Activated T-cell treated with anti-CD3 and anti-CD28 coated beads, Interleukin-2, amount 50 U/mL, for 4 hours (primary cell): ENCODE data around the gene NT5DC4. TPM values are rescaled to one million over a fixed set of nuclear protein-coding genes. Genes with fewer than 3 reads are reported as not detected.

Experiments used
- ATAC-seq, 2 donors: fragments of 200-7000 bp; cut with Tn5 transposase; one replicate each; pipeline ENCODE4 v1.10.0; 2021
- DNase-seq: peaks from one replicate; pipeline ENCODE4 v3.0.0-alpha.2; 2020
- H3K27me3 Mint-ChIP-seq: one replicate; pipeline ENCODE4 v1.8.0; 2021; ENCODE audit warnings: low read depth, mixed read lengths
- H3K36me3 Mint-ChIP-seq: one replicate; pipeline ENCODE4 v1.8.0; 2022; ENCODE audit warnings: mixed read lengths; ENCODE audit not compliant: insufficient read depth
- H3K4me1 Mint-ChIP-seq: one replicate; pipeline ENCODE4 v1.8.0; 2021; ENCODE audit warnings: low read depth, mixed read lengths
- H3K4me3 Mint-ChIP-seq: one replicate; pipeline ENCODE4 v1.8.0; 2021; ENCODE audit warnings: mild to moderate bottlenecking, moderate library complexity, mixed read lengths
- H3K9me3 Mint-ChIP-seq: one replicate; pipeline ENCODE4 v1.8.0; 2021; ENCODE audit warnings: mixed read lengths
- total RNA-seq, 3 donors: library from RNA; stranded (reverse); gene quantifications; one replicate each; pipeline ENCODE4 v1.2.1, GENCODE V29; 2021

Gene NT5DC4
- total RNA-seq, 3 donors from 2014 or later: not detected

GRCh38 chr2:112767693-112768330 lies 47.0 kb downstream of the NT5DC4 start:
- Mint-ChIP-seq H3K4me3 (peak overlapping the region; percentile 57), H3K27me3 (no peaks in the 10 kb centered on the region), H3K9me3 (no peaks in the 10 kb centered on the region), H3K36me3 (no peaks in the 10 kb centered on the region), H3K4me1 (peaks cover 40% of the 10 kb centered on the region)
- DNase-seq: no peak
- no peak for ATAC-seq

- Mint-ChIP-seq H3K27me3 (no peaks in the 10 kb centered on the region), H3K4me3 (no peak overlapping the region), H3K9me3 (no peaks in the 10 kb centered on the region), H3K4me1 (peaks cover 37% of the 10 kb centered on the region), H3K36me3 (no peaks in the 10 kb centered on the region)
- no peak for ATAC-seq
- DNase-seq: no peak
These were observed 47.6 kb downstream of the NT5DC4 start for GRCh38 chr2:112768432-112768831.

- H3K36me3 Mint-ChIP-seq: no peaks in the 10 kb centered on the region
- ATAC-seq (no peak), DNase-seq (no peak)
- no peak overlapping the region for H3K4me3 Mint-ChIP-seq
- peaks cover 26% of the 10 kb centered on the region for H3K4me1 Mint-ChIP-seq
- peaks cover 3% of the 10 kb centered on the region for H3K27me3 Mint-ChIP-seq
- H3K9me3 Mint-ChIP-seq: no peaks in the 10 kb centered on the region
These were observed 51.5 kb downstream of the NT5DC4 start for GRCh38 chr2:112772322-112772721.

GRCh38 chr2:112772911-112773475 lies 52.2 kb downstream of the NT5DC4 start:
- Mint-ChIP-seq H3K4me1 (peaks cover 23% of the 10 kb centered on the region), H3K9me3 (no peaks in the 10 kb centered on the region), H3K36me3 (no peaks in the 10 kb centered on the region), H3K4me3 (no peak overlapping the region), H3K27me3 (peaks cover 6% of the 10 kb centered on the region)
- ATAC-seq (no peak), DNase-seq (no peak)

- H3K36me3 Mint-ChIP-seq: no peaks in the 10 kb centered on the region
- DNase-seq: no peak
- peaks cover 6% of the 10 kb centered on the region for H3K27me3 Mint-ChIP-seq
- H3K4me1 Mint-ChIP-seq: peaks cover 17% of the 10 kb centered on the region
- H3K9me3 Mint-ChIP-seq: no peaks in the 10 kb centered on the region
- ATAC-seq: no peak
- H3K4me3 Mint-ChIP-seq: no peak overlapping the region
These were observed 52.7 kb downstream of the NT5DC4 start for GRCh38 chr2:112773556-112773955.

GRCh38 chr2:112774536-112775285 lies 53.9 kb downstream of the NT5DC4 start:
- Mint-ChIP-seq H3K27me3 (peaks cover 10% of the 10 kb centered on the region), H3K4me3 (no peak overlapping the region), H3K4me1 (peaks cover 13% of the 10 kb centered on the region), H3K9me3 (no peaks in the 10 kb centered on the region), H3K36me3 (no peaks in the 10 kb centered on the region)
- DNase-seq (no peak), ATAC-seq (no peak)

GRCh38 chr2:112776113-112776512 lies 55.3 kb downstream of the NT5DC4 start:
- H3K4me3 Mint-ChIP-seq: no peak overlapping the region
- peaks cover 10% of the 10 kb centered on the region for H3K27me3 Mint-ChIP-seq
- no peaks in the 10 kb centered on the region for H3K9me3 Mint-ChIP-seq
- DNase-seq: no peak
- no peak for ATAC-seq
- H3K36me3 Mint-ChIP-seq: no peaks in the 10 kb centered on the region
- peaks cover 13% of the 10 kb centered on the region for H3K4me1 Mint-ChIP-seq

- H3K27me3 Mint-ChIP-seq: peaks cover 10% of the 10 kb centered on the region
- ATAC-seq: no peak
These were observed 56.2 kb downstream of the NT5DC4 start for GRCh38 chr2:112777036-112777435.

GRCh38 chr2:112779598-112779997 lies 58.8 kb downstream of the NT5DC4 start:
- peaks cover 17% of the 10 kb centered on the region for H3K27me3 Mint-ChIP-seq
- no peaks in the 10 kb centered on the region for H3K9me3 Mint-ChIP-seq
- H3K4me3 Mint-ChIP-seq: no peak overlapping the region
- H3K36me3 Mint-ChIP-seq: no peaks in the 10 kb centered on the region
- H3K4me1 Mint-ChIP-seq: peaks cover 15% of the 10 kb centered on the region
- ATAC-seq (no peak), DNase-seq (no peak)

More at GRCh38 chr2:112777036-112777435, 56.2 kb downstream of the NT5DC4 start:
- Mint-ChIP-seq H3K9me3 (no peaks in the 10 kb centered on the region), H3K36me3 (no peaks in the 10 kb centered on the region), H3K4me1 (peaks cover 13% of the 10 kb centered on the region), H3K4me3 (no peak overlapping the region)
- no peak for DNase-seq

GRCh38 chr2:112782234-112782799 lies 61.5 kb downstream of the NT5DC4 start:
- H3K4me1 Mint-ChIP-seq: peaks cover 6% of the 10 kb centered on the region
- DNase-seq: no peak
- H3K4me3 Mint-ChIP-seq: no peak overlapping the region
- no peaks in the 10 kb centered on the region for H3K36me3 Mint-ChIP-seq
- ATAC-seq: no peak
- peaks cover 20% of the 10 kb centered on the region for H3K27me3 Mint-ChIP-seq
- H3K9me3 Mint-ChIP-seq: no peaks in the 10 kb centered on the region

GRCh38 chr2:112783187-112783714 lies 62.4 kb downstream of the NT5DC4 start:
- no peak for ATAC-seq
- H3K4me3 Mint-ChIP-seq: no peak overlapping the region
- peaks cover 2% of the 10 kb centered on the region for H3K4me1 Mint-ChIP-seq
- no peaks in the 10 kb centered on the region for H3K36me3 Mint-ChIP-seq
- H3K27me3 Mint-ChIP-seq: peaks cover 17% of the 10 kb centered on the region
- H3K9me3 Mint-ChIP-seq: no peaks in the 10 kb centered on the region
- no peak for DNase-seq

GRCh38 chr2:112784199-112785189 lies 63.7 kb downstream of the NT5DC4 start, which contains the start of gene IL1A:
Gene IL1A (minus strand): TSS chr2:112784493. CDS start chr2:112783770, 723 bp downstream.
- Mint-ChIP-seq H3K9me3 (no peaks in the 10 kb centered on the region), H3K36me3 (no peaks in the 10 kb centered on the region), H3K4me3 (no peak within 1 kb of the TSS), H3K4me1 (peaks cover 2% of the 10 kb centered on the region), H3K27me3 (peaks cover 13% of the 10 kb centered on the region)
- ATAC-seq (peak; percentile 60 to 61), DNase-seq (no peak)

GRCh38 chr2:112787294-112787693 lies 66.5 kb downstream of the NT5DC4 start:
- DNase-seq (no peak), ATAC-seq (no peak)
- H3K27me3 Mint-ChIP-seq: peaks cover 11% of the 10 kb centered on the region
- H3K9me3 Mint-ChIP-seq: no peaks in the 10 kb centered on the region
- no peaks in the 10 kb centered on the region for H3K36me3 Mint-ChIP-seq
- peaks cover 2% of the 10 kb centered on the region for H3K4me1 Mint-ChIP-seq
- no peak overlapping the region for H3K4me3 Mint-ChIP-seq
